ENCODE measurements around the gene NKX1-1. TPM values are rescaled to one million over a fixed set of nuclear protein-coding genes. Genes with fewer than 3 reads are reported as not detected.

NKX1-1 gene
- total and polyA plus RNA-seq, 2 donors: not detected

DNA sequence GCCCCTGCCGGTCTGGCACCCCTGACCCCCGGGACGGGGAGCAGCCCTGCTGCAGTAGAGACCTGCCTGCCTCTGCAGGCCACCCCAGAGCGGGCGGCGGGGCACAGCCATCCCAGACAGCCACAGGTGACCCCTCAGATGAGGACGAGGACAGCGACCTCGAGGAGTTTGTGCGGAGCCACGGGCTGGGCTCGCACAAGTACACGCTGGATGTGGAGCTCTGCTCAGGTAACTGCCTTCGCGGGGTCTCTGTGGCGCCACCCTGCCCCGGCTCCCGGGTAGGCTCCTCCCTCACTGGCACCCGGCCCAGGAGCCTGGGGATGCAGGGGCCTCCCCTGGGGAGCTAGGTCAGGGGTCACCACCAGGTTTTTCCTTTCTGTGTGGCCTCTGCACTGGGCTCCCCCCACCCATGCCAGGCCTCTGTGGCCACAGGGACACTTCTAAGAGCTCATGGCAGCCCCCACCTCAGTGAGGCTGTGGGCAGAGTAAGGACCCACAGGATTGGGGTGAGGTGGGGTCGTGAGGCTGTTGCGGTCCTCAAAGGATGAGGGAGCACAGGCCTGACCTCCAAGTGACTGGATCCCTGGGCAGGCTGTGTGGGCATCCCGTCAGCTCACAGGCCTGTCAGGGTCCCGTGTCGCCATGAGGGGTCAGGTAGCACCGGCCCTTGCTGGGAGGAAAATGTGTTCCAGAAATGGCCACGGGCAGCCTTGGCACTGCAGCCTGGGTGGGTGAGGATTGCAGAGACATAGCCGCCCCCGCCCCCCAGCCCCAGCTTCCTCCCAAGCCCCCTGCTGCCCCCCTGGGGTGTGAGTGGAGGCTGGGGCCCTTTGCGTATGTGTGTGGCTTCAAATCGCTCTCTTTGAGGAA, 52.8 kb downstream of the NKX1-1 start:
- Histone ChIP-seq H3K36me3 (ENCODE audit: insufficient read depth) (no peaks in the 10 kb centered on the region), H3K4me3 (ENCODE audit: low read depth, low read length) (no peak overlapping the region), H3K27ac (ENCODE audit: low read depth) (no peak overlapping the region), H3K4me1 (ENCODE audit: insufficient read depth) (no peaks in the 10 kb centered on the region)
- WGBS: 88% methylated on average over 30 of the region's 30 CpGs
- no peak for DNase-seq (ENCODE audit: extremely low spot score)

Other genes starting within 250 kb of the NKX1-1 start
- gene SPON2, start 233.9 kb downstream of the NKX1-1 start, total RNA-seq: 119 TPM
- 123 TPM for gene SPON2, start 233.9 kb downstream of the NKX1-1 start, polyA plus RNA-seq
- 85.9 TPM for gene CTBP1, start 157.3 kb downstream of the NKX1-1 start, total RNA-seq
- gene CTBP1, start 157.3 kb downstream of the NKX1-1 start, polyA plus RNA-seq: 140 TPM
- gene MAEA, start 116.6 kb downstream of the NKX1-1 start, total RNA-seq: 25.6 TPM
- gene MAEA, start 116.6 kb downstream of the NKX1-1 start, polyA plus RNA-seq: 69.9 TPM
- 13.0 TPM for gene UVSSA, start 59.2 kb downstream of the NKX1-1 start, total RNA-seq
- gene UVSSA, start 59.2 kb downstream of the NKX1-1 start, polyA plus RNA-seq: 7.2 TPM